PC-3 (cell line): ENCODE results near the gene NOD1. TPM values are rescaled to one million over a fixed set of nuclear protein-coding genes. Genes with fewer than 3 reads are reported as not detected.

Source experiments
- ATAC-seq: fragments of 200-7000 bp; cut with Tn5 transposase; 2 replicates; pipeline ENCODE4 v1.9.1; 2020; ENCODE audit warnings: mild to moderate bottlenecking, moderate library complexity
- BruUV-seq: library from RNA; stranded (reverse); fragments of 400-500 nt; replicated peaks from 2 replicates; lab custom pipeline; 2021; lab: Mats Ljungman, UMichigan
- CTCF ChIA-PET: fragments of 300-600 bp; sonication (Branson Sonifier 250); formaldehyde crosslinking; loops from one replicate; lab custom pipeline; 2022; ENCODE audit warnings: antibody characterized with exemption; lab: Charles Lee
- POLR2A ChIA-PET: fragments of 300-600 bp; sonication (Branson Sonifier 250); formaldehyde crosslinking; loops from one replicate; lab custom pipeline; 2022; ENCODE audit warnings: antibody characterized with exemption; ENCODE audit not compliant: unreplicated experiment; lab: Charles Lee
- DNase-seq: peaks from one replicate; pipeline ENCODE4 v3.0.0-alpha.2; 2015
- H2AFZ ChIP-seq: fragments of 300-600 bp; sonication (generic); 2 replicates; pipeline ENCODE4 v1.6.0; 2016; ENCODE audit warnings: antibody characterized with exemption, low read length
- H3F3A ChIP-seq: fragments of 300-600 bp; sonication (generic); one replicate; pipeline ENCODE4 v1.6.0; 2017; ENCODE audit warnings: antibody characterized with exemption, low read length, control low read depth, mild to moderate bottlenecking; ENCODE audit not compliant: unreplicated experiment
- H3K27ac ChIP-seq: fragments of 300-600 bp; sonication (generic); 2 replicates; pipeline ENCODE4 v1.5.1; 2016; ENCODE audit warnings: mild to moderate bottlenecking, low read length
- H3K27me3 ChIP-seq: fragments of 300-600 bp; sonication (generic); 2 replicates; pipeline ENCODE4 v1.6.1; 2016; ENCODE audit warnings: low read length, mixed read lengths
- H3K36me3 ChIP-seq: fragments of 300-600 bp; sonication (generic); 2 replicates; pipeline ENCODE4 v1.6.1; 2016; ENCODE audit warnings: low read depth, mixed run types, low read length, mixed read lengths
- H3K4me1 ChIP-seq: fragments of 300-600 bp; sonication (generic); 2 replicates; pipeline ENCODE4 v1.5.1; 2016; ENCODE audit warnings: low read length; ENCODE audit not compliant: insufficient read depth
- H3K4me2 ChIP-seq: fragments of 300-600 bp; sonication (generic); 2 replicates; pipeline ENCODE4 v1.6.0; 2016; ENCODE audit warnings: low read length
- H3K4me3 ChIP-seq: fragments of 300-600 bp; sonication (generic); 2 replicates; pipeline ENCODE4 v1.5.1; 2016; ENCODE audit warnings: mild to moderate bottlenecking, low read length, mixed read lengths
- H3K79me2 ChIP-seq: fragments of 300-600 bp; sonication (generic); 2 replicates; pipeline ENCODE4 v1.6.1; 2017; ENCODE audit warnings: low read length, mixed read lengths
- H3K9ac ChIP-seq: fragments of 300-600 bp; sonication (generic); 2 replicates; pipeline ENCODE4 v1.6.0; 2016; ENCODE audit warnings: mild to moderate bottlenecking, low read length
- H3K9me2 ChIP-seq: fragments of 300-600 bp; sonication (generic); replicated peaks from 2 replicates; pipeline ENCODE4 v1.6.1; 2016; ENCODE audit warnings: mixed run types, low read length, mixed read lengths
- H3K9me3 ChIP-seq: fragments of 300-600 bp; sonication (generic); 2 replicates; pipeline ENCODE4 v1.6.1; 2016; ENCODE audit warnings: low read length, mixed read lengths
- H4K20me1 ChIP-seq: fragments of 300-600 bp; sonication (generic); 2 replicates; pipeline ENCODE4 v1.6.1; 2016; ENCODE audit warnings: low read length, mixed read lengths
- EZH2 ChIP-seq: fragments of 300-600 bp; sonication (generic); IDR thresholded peaks from one replicate; pipeline ENCODE4 v1.6.1; 2017; ENCODE audit warnings: antibody characterized with exemption, mild to moderate bottlenecking, low read length; ENCODE audit not compliant: unreplicated experiment
- EZH2phosphoT487 ChIP-seq: fragments of 300-600 bp; sonication (generic); IDR thresholded peaks from 2 replicates; pipeline ENCODE4 v1.6.1; 2018; ENCODE audit warnings: mild to moderate bottlenecking, antibody characterized with exemption, low read length, borderline replicate concordance
- intact Hi-C: fragments of 100-400 bp; cut with micrococcal nuclease; formaldehyde crosslinking; loops from 2 replicates; pipeline ENCODE4 v1.9.0; 2023
- total RNA-seq: library from RNA; depleted of rRNA; stranded (reverse); fragments of >200 nt; gene quantifications from 2 replicates; pipeline ENCODE4 v1.2.3, GENCODE V29; 2014
- TF ChIP-seq, protein P1 (sequence below): fragments of 300-600 bp; sonication (generic); conservative IDR thresholded peaks from 2 replicates; pipeline ENCODE4 v1.5.1; 2017; ENCODE audit warnings: antibody characterized with exemption, low read depth, mild to moderate bottlenecking, low read length

Gene NOD1
- total RNA-seq, 1 experiment from 2014 or later = 5.9 TPM

GRCh38 chr7:30403477-30403876 is 75.1 kb downstream of the NOD1 start:
- peak; percentile 92 for DNase-seq
- CTCF ChIA-PET = interaction anchor here (0.5 kb wide), 1 partner anchor 120 kb away, joined by 6 read pairs; no protein-coding TSS in a partner anchor
- no peaks in the 10 kb centered on the region for H3K79me2 ChIP-seq

DNA sequence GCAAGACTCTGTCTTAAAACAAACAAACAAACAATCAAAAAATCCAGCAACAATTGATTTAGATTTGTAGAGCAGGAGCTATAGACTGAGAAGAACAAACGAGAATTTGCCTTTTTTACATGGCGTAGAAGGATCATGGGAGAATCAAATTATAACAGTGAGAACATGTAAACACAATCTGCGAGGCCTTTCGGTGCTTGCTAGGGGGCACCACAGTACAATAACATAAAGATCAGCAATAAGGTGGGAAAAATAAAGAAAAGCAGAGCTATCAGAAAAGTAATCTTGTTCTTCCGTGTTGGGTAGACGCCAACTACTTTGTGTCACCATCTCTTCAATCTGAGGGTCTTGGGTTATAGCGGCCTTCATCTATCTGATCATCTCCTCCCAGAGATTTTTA is 82.2 kb downstream of the NOD1 start:
- Histone ChIP-seq H2AFZ (no peak overlapping the region), H3K27ac (no peak overlapping the region), H3K9me3 (no peaks in the 10 kb centered on the region), H3K27me3 (no peaks in the 10 kb centered on the region), H3K4me1 (peaks cover 7% of the 10 kb centered on the region; the same call in 1 of the 2 replicates), H3K9ac (no peak overlapping the region), H3K79me2 (no peaks in the 10 kb centered on the region), H3K4me2 (no peak overlapping the region), H3K4me3 (no peak overlapping the region), H4K20me1 (no peaks in the 10 kb centered on the region), H3F3A (no peaks in the 10 kb centered on the region), H3K36me3 (no peaks in the 10 kb centered on the region), H3K9me2 (no peaks in the 10 kb centered on the region)
- POLR2A ChIA-PET = no interaction called here
- CTCF ChIA-PET = interaction anchor here (1.2 kb wide), 1 partner anchor 121 kb away, joined by 5 read pairs; no protein-coding TSS in a partner anchor
- intact Hi-C loops = no loop called here
- TF ChIP-seq EZH2 (no peak), EZH2phosphoT487 (no peak)
- TF ChIP-seq, protein P1, sequence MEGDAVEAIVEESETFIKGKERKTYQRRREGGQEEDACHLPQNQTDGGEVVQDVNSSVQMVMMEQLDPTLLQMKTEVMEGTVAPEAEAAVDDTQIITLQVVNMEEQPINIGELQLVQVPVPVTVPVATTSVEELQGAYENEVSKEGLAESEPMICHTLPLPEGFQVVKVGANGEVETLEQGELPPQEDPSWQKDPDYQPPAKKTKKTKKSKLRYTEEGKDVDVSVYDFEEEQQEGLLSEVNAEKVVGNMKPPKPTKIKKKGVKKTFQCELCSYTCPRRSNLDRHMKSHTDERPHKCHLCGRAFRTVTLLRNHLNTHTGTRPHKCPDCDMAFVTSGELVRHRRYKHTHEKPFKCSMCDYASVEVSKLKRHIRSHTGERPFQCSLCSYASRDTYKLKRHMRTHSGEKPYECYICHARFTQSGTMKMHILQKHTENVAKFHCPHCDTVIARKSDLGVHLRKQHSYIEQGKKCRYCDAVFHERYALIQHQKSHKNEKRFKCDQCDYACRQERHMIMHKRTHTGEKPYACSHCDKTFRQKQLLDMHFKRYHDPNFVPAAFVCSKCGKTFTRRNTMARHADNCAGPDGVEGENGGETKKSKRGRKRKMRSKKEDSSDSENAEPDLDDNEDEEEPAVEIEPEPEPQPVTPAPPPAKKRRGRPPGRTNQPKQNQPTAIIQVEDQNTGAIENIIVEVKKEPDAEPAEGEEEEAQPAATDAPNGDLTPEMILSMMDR = peak; percentile 45; the same call in 1 of the 2 replicates
- ATAC-seq (no peak), DNase-seq (no peak)
- no TSS peak for BruUV-seq

More at GRCh38 chr7:30403477-30403876, 75.1 kb downstream of the NOD1 start:
- no TSS peak for BruUV-seq
- POLR2A ChIA-PET = no interaction called here
- H3K4me3 ChIP-seq = no peak overlapping the region
- no peaks in the 10 kb centered on the region for H3K27me3 ChIP-seq
- TF ChIP-seq EZH2phosphoT487 = no peak
- no peak for TF ChIP-seq EZH2
- TF ChIP-seq, protein P1 = no peak
- no peak overlapping the region for H3K9ac ChIP-seq
- peak overlapping the region; percentile 56 for H3K27ac ChIP-seq
- no peaks in the 10 kb centered on the region for H3K9me2 ChIP-seq
- peak; percentile 50 for ATAC-seq
- no peak overlapping the region for H3K4me2 ChIP-seq
- intact Hi-C loops = no loop called here
- H3F3A ChIP-seq = no peaks in the 10 kb centered on the region
- H2AFZ ChIP-seq = no peak overlapping the region
- H3K36me3 ChIP-seq = no peaks in the 10 kb centered on the region
- no peaks in the 10 kb centered on the region for H4K20me1 ChIP-seq
- H3K9me3 ChIP-seq = no peaks in the 10 kb centered on the region
- peaks cover 12% of the 10 kb centered on the region for H3K4me1 ChIP-seq

- H3K9me2 ChIP-seq = no peaks in the 10 kb centered on the region
- no peaks in the 10 kb centered on the region for H3F3A ChIP-seq
- no TSS peak for BruUV-seq
- TF ChIP-seq EZH2phosphoT487 (no peak), EZH2 (no peak)
- TF ChIP-seq, protein P1 = no peak
- H4K20me1 ChIP-seq = no peaks in the 10 kb centered on the region
- no peaks in the 10 kb centered on the region for H3K79me2 ChIP-seq
- intact Hi-C loops = no loop called here
- H3K4me3 ChIP-seq = no peak overlapping the region
- no peaks in the 10 kb centered on the region for H3K9me3 ChIP-seq
- H3K9ac ChIP-seq = no peak overlapping the region
- H2AFZ ChIP-seq = no peak overlapping the region
- H3K27me3 ChIP-seq = no peaks in the 10 kb centered on the region
- H3K4me2 ChIP-seq = no peak overlapping the region
- ChIA-PET CTCF (interaction anchor here (1.2 kb wide), 1 partner anchor 120 kb away, joined by 5 read pairs; no protein-coding TSS in a partner anchor), POLR2A (no interaction called here)
- no peaks in the 10 kb centered on the region for H3K36me3 ChIP-seq
- H3K27ac ChIP-seq = no peak overlapping the region
- H3K4me1 ChIP-seq = peaks cover 11% of the 10 kb centered on the region; the same call in 1 of the 2 replicates
- ATAC-seq (no peak), DNase-seq (no peak)
Observed at GRCh38 chr7:30395676-30396075, 82.9 kb downstream of the NOD1 start.
